Gastroesophageal sphincter (tissue), 4 donors: Measurements from ENCODE around the gene ADCY2. TPM values are rescaled to one million over a fixed set of nuclear protein-coding genes. Genes with fewer than 3 reads are reported as not detected.

Experiments
- ATAC-seq: fragments of 150-250 bp; one replicate; pipeline ENCODE4 v1.9.1; 2016; ENCODE audit warnings: mild to moderate bottlenecking, moderate library complexity
- H3K27ac ChIP-seq, 4 donors: fragments of 200-600 bp; sonication (generic) in 3 of 4; 1 replicate in 3 of 4; 2 replicates in 1 of 4; pipeline ENCODE4 v1.5.1; 2016 to 2019
- H3K27me3 ChIP-seq: fragments of 200-600 bp; sonication (generic); one replicate; pipeline ENCODE4 v1.5.1; 2019
- H3K36me3 ChIP-seq, 2 donors: fragments of 200-600 bp; sonication (generic); one replicate each; pipeline ENCODE4 v1.5.1; 2019; ENCODE audit warnings: control low read depth in 1 of 2
- H3K4me1 ChIP-seq, 3 donors: fragments of 200-600 bp; sonication (generic); 1 replicate in 2 of 3; 2 replicates in 1 of 3; pipeline ENCODE4 v1.5.1; 2016 to 2019; ENCODE audit warnings: control low read depth in 2 of 3
- H3K4me3 ChIP-seq, 2 donors: fragments of 200-600 bp; sonication (generic); one replicate each; pipeline ENCODE4 v1.5.1; 2019; ENCODE audit warnings: mild to moderate bottlenecking in 1 of 2, moderate library complexity in 1 of 2
- H3K9me3 ChIP-seq, 3 donors: fragments of 200-600 bp; sonication (generic); one replicate each; pipeline ENCODE4 v1.5.1; 2017 to 2019; ENCODE audit warnings: control low read depth in 2 of 3
- EP300 ChIP-seq: sonication (generic); formaldehyde crosslinking; IDR thresholded peaks from one replicate; pipeline ENCODE4 v1.6.1; 2017; ENCODE audit warnings: antibody characterized with exemption, mild to moderate bottlenecking
- POLR2A ChIP-seq, 2 donors: fragments of 450-650 bp; IDR thresholded peaks; one replicate each; pipeline ENCODE4 v1.6.1; 2017; ENCODE audit warnings: antibody characterized with exemption in 2 of 2, mild to moderate bottlenecking in 2 of 2, moderate library complexity in 1 of 2
- POLR2AphosphoS5 ChIP-seq: sonication (generic); formaldehyde crosslinking; IDR thresholded peaks from one replicate; pipeline ENCODE4 v1.6.1; 2017; ENCODE audit warnings: antibody characterized with exemption
- WGBS, 2 donors: methylation state at CpG; one replicate each; pipeline ENCODE4 v1.1.5; 2018; ENCODE audit warnings: low coverage in 1 of 2; 5-methylcytosine and 5-hydroxymethylcytosine counted together
- total RNA-seq, 4 donors: library from RNA; depleted of rRNA; stranded (reverse); fragments of >200 nt; gene quantifications; one replicate each; pipeline ENCODE4 v1.1.0, GENCODE V29; 2016
- TF ChIP-seq, protein P1 (sequence below), 4 experiments: fragments of 200-600 bp in 2 of 4; fragments of 450-650 bp in 2 of 4; sonication (generic) in 1 of 4; IDR thresholded peaks; one replicate each; pipeline ENCODE4 v1.5.1; 2017 to 2019; ENCODE audit warnings: antibody characterized with exemption in 4 of 4, mild to moderate bottlenecking in 2 of 4, moderate library complexity in 2 of 4

Gene ADCY2
- total RNA-seq, 4 donors from 2014 or later: 5.8 to 15.9 (median 8.9) TPM

DNA sequence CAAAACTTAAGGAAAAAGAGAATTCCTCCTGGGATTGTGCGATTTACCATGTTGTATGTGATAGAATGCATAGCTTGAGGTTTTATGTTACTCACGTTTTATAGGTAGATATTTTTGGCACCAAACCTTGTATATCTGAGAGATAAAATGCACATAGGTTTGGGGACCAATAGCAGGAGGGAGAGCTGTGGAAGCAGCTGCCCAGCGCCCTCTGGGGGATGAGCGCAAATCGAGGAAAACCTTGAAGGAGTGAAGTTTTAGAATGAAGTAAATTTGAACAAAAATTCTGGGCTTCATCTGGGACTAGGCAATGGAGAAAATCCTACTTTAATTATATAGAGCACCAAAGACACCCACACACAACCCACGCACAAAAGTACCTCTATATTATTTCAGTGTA, 197.0 kb downstream of the ADCY2 start:
- no peak for ATAC-seq
- H3K27ac ChIP-seq: no peak overlapping the region
- no peaks in the 10 kb centered on the region for H3K36me3 ChIP-seq
- H3K4me3 ChIP-seq: no peak overlapping the region
- no peaks in the 10 kb centered on the region for H3K9me3 ChIP-seq
- no peaks in the 10 kb centered on the region for H3K27me3 ChIP-seq
- no peak for TF ChIP-seq EP300
- TF ChIP-seq, protein P1, sequence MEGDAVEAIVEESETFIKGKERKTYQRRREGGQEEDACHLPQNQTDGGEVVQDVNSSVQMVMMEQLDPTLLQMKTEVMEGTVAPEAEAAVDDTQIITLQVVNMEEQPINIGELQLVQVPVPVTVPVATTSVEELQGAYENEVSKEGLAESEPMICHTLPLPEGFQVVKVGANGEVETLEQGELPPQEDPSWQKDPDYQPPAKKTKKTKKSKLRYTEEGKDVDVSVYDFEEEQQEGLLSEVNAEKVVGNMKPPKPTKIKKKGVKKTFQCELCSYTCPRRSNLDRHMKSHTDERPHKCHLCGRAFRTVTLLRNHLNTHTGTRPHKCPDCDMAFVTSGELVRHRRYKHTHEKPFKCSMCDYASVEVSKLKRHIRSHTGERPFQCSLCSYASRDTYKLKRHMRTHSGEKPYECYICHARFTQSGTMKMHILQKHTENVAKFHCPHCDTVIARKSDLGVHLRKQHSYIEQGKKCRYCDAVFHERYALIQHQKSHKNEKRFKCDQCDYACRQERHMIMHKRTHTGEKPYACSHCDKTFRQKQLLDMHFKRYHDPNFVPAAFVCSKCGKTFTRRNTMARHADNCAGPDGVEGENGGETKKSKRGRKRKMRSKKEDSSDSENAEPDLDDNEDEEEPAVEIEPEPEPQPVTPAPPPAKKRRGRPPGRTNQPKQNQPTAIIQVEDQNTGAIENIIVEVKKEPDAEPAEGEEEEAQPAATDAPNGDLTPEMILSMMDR (IDR thresholded peaks at IDR 0.05): peak in 1 of 4 experiments; percentile 19
- no peaks in the 10 kb centered on the region for H3K4me1 ChIP-seq
- 38 to 68% methylated on average over 5 to 6 of the region's 6 CpGs for WGBS, 2 donors

DNA sequence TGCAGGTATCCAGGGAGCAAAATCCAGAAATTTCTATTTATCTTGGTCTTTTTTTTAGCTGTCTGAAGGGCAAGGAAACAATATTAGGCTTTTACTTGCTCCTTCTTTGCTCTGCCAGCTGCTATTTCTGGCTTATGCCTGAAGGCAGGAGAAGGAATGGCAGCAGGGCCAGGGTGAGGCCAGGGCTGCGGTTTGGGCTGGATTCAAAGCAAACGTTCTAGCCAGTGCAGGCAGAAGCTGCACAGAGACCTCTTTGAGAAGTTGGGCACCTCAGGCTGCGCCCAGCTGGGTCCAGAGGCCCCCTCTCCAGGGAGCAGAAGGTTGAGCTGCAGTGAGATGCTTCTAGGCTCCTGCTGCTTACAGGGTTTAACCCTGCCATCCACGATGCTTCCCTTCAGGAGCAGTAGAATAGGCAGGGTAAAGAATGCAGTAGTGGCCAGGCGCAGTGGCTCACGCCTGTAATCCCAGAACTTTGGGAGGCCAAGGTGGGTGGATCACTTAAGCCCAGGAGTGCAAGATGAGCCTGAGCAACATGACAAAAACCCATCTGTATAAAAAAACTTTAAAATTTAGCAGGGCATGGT, 201.2 kb downstream of the ADCY2 start:
- no peaks in the 10 kb centered on the region for H3K9me3 ChIP-seq
- 14 to 75% methylated on average over 2 to 5 of the region's 6 CpGs for WGBS, 2 donors
- ATAC-seq: no peak
- TF ChIP-seq POLR2AphosphoS5 (no peak), POLR2A (IDR thresholded peaks at IDR 0.05) (no peak), EP300 (no peak)
- TF ChIP-seq, protein P1 (IDR thresholded peaks at IDR 0.05): no peak
- no peaks in the 10 kb centered on the region for H3K27me3 ChIP-seq
- H3K4me1 ChIP-seq: no peaks in the 10 kb centered on the region
- no peaks in the 10 kb centered on the region for H3K36me3 ChIP-seq
- no peak overlapping the region for H3K27ac ChIP-seq
- H3K4me3 ChIP-seq: no peak overlapping the region

DNA sequence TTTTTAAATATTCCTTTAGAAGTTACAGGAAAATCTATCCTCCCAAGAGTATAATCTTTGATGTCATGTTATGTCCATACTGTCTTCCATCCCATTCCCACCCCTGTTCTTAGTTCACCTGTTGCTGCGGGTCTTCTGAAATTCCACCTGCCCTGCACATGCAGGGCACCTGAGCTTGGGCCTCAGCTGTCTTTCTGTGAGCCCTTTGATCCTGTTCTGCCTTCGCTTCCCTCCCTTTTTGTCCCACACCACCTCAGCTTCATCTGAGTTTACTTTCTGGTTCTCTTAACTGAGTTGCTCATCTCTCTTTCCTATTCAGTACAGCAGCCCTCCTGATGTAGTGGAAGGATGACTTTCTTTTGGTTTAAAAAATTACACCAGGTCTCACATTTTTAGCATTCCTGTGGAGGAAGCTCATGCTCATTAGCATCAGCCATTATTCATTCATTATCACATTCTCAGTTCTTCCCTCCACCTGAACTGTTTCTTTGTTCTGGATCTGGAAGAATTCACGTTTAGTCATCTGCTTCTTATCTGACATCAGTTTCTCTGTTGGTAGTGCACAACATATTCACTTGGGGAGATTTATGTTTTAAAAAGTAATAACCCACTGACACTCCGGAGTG, 211.0 kb downstream of the ADCY2 start:
- Histone ChIP-seq H3K27me3 (no peaks in the 10 kb centered on the region), H3K4me1 (no peaks in the 10 kb centered on the region), H3K36me3 (no peaks in the 10 kb centered on the region), H3K9me3 (no peaks in the 10 kb centered on the region), H3K4me3 (no peak overlapping the region), H3K27ac (no peak overlapping the region)
- WGBS, 2 donors: 71 to 73% methylated on average over 4 of the region's 4 CpGs
- ATAC-seq: no peak
- TF ChIP-seq, protein P1 (IDR thresholded peaks at IDR 0.05): no peak

DNA sequence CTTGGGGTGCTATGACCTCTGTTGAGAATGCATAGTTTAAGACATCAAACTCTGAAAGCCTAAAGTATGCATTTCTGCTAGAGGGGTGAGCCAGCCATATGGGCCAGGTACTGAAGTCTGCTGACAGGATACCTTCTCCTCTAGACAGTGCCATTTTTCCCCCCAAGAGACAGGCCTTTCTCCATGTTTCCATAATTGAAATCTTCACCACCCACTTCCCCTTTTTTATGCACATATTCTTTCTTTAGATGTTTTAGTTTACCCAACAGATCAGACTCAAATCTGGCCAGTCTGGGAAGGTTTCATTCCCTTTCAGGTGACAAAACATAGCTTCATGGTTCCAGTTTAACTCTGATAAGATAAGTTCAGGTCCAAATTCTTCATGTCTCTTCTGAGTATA, 212.8 kb downstream of the ADCY2 start:
- Histone ChIP-seq H3K36me3 (no peaks in the 10 kb centered on the region), H3K9me3 (no peaks in the 10 kb centered on the region), H3K27ac (no peak overlapping the region), H3K4me3 (no peak overlapping the region), H3K4me1 (no peaks in the 10 kb centered on the region), H3K27me3 (no peaks in the 10 kb centered on the region)
- ATAC-seq: no peak
- no peak for TF ChIP-seq EP300
- TF ChIP-seq POLR2AphosphoS5: no peak
- TF ChIP-seq, protein P1 (IDR thresholded peaks at IDR 0.05): no peak
- TF ChIP-seq POLR2A (IDR thresholded peaks at IDR 0.05): no peak

DNA sequence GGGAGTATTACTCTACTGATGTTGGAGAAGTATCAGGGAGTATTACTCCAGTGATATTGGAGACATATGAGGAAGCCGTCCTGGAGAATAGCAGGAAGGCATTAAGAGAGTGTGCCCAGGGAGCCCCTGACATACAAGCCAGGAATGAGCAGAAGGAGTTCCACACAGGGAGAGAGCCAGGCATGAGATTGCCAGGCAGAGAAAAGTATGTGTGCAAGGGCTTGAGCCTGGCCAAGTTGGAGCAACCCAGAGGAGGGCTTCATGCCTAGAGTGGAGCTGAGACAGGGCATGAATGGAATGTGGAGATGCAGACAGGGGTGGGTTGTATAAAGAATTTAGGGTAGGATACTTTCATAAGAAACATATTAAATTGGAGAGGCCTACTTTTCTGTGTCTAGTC, 213.8 kb downstream of the ADCY2 start:
- 17 to 56% methylated on average over 1 of the region's 1 CpG for WGBS, 2 donors
- Histone ChIP-seq H3K36me3 (no peaks in the 10 kb centered on the region), H3K4me3 (no peak overlapping the region), H3K27ac (no peak overlapping the region), H3K27me3 (no peaks in the 10 kb centered on the region), H3K4me1 (no peaks in the 10 kb centered on the region), H3K9me3 (no peaks in the 10 kb centered on the region)
- TF ChIP-seq EP300: no peak
- no peak for TF ChIP-seq POLR2AphosphoS5
- TF ChIP-seq, protein P1 (IDR thresholded peaks at IDR 0.05): no peak
- TF ChIP-seq POLR2A (IDR thresholded peaks at IDR 0.05): no peak
- ATAC-seq: no peak
